Natural killer cell (primary cell): ENCODE data around the gene TRPC6. TPM values are rescaled to one million over a fixed set of nuclear protein-coding genes. Genes with fewer than 3 reads are reported as not detected.

Experiments
- ATAC-seq, 3 donors: fragments of 150-1000 bp in 2 of 3; fragments of 200-7000 bp in 1 of 3; cut with Tn5 transposase; 1 replicate in 1 of 3; 2 replicates in 2 of 3; pipeline ENCODE4 v1.10.0; 2021; ENCODE audit warnings: mild to moderate bottlenecking in 2 of 3, moderate library complexity in 2 of 3
- DNase-seq, 2 donors: peaks; one replicate each; pipeline versions ENCODE4 v3.0.0 to v3.0.0-alpha.2; 2013 to 2021; ENCODE audit warnings: mixed read lengths in 1 of 2
- H3K27ac ChIP-seq: one replicate; pipeline ENCODE4 v1.5.1; 2013; ENCODE audit warnings: mild to moderate bottlenecking, low read length
- H3K27me3 ChIP-seq: one replicate; pipeline ENCODE4 v1.6.1; 2013; ENCODE audit warnings: low read length; ENCODE audit not compliant: control insufficient read depth, insufficient read depth
- H3K36me3 ChIP-seq: one replicate; pipeline ENCODE4 v1.6.1; 2013; ENCODE audit warnings: low read length; ENCODE audit not compliant: control insufficient read depth, insufficient read depth
- H3K4me1 ChIP-seq: one replicate; pipeline ENCODE4 v1.6.1; 2013; ENCODE audit warnings: low read length; ENCODE audit not compliant: control insufficient read depth, insufficient read depth
- H3K4me3 ChIP-seq: one replicate; pipeline ENCODE4 v1.5.1; 2013; ENCODE audit warnings: low read length
- H3K9me3 ChIP-seq: one replicate; pipeline ENCODE4 v1.6.1; 2013; ENCODE audit warnings: low read length; ENCODE audit not compliant: control insufficient read depth, insufficient read depth
- H3K27ac Mint-ChIP-seq, 2 donors: one replicate each; pipeline ENCODE4 v1.8.0; 2022; ENCODE audit warnings: mild to moderate bottlenecking in 2 of 2, mixed read lengths in 2 of 2, moderate library complexity in 1 of 2
- H3K27me3 Mint-ChIP-seq, 2 donors: one replicate each; pipeline ENCODE4 v1.8.0; 2022; ENCODE audit warnings: low read depth in 2 of 2, mixed read lengths in 2 of 2
- H3K36me3 Mint-ChIP-seq: one replicate; pipeline ENCODE4 v1.8.0; 2022; ENCODE audit warnings: mixed read lengths
- H3K4me1 Mint-ChIP-seq, 2 donors: one replicate each; pipeline ENCODE4 v1.8.0; 2022; ENCODE audit warnings: mixed read lengths in 2 of 2
- H3K4me3 Mint-ChIP-seq: one replicate; pipeline ENCODE4 v1.8.0; 2022; ENCODE audit warnings: mild to moderate bottlenecking, moderate library complexity, mixed read lengths
- H3K9me3 Mint-ChIP-seq, 2 donors: one replicate each; pipeline ENCODE4 v1.8.0; 2022; ENCODE audit warnings: mixed read lengths in 2 of 2
- WGBS: methylation state at CpG from one replicate; pipeline ENCODE4 v1.1.7; 2013; ENCODE audit warnings: missing lambda C conversion rate; ENCODE audit not compliant: insufficient coverage; 5-methylcytosine and 5-hydroxymethylcytosine counted together
- intact Hi-C: fragments of 100-400 bp; cut with micrococcal nuclease; formaldehyde crosslinking; loops from one replicate; pipeline ENCODE4 v1.14.2; 2022
- total RNA-seq, 4 donors: library from RNA; stranded (reverse); fragments of 120-200 nt in 1 of 4; gene quantifications; one replicate each; pipeline versions ENCODE4 v1.2.3 to v1.2.4, GENCODE V29; 2013 to 2022
- TF ChIP-seq, protein P1 (sequence below): fragments of 200-600 bp; IDR thresholded peaks from one replicate; pipeline ENCODE4 v1.8.0; 2022; ENCODE audit warnings: antibody characterized with exemption

TRPC6 gene
- total RNA-seq, 3 donors from 2014 or later (not counting 1 experiment from before 2014, with no cell fraction given), result 0.09 to 0.15 TPM; not detected in 1

DNA sequence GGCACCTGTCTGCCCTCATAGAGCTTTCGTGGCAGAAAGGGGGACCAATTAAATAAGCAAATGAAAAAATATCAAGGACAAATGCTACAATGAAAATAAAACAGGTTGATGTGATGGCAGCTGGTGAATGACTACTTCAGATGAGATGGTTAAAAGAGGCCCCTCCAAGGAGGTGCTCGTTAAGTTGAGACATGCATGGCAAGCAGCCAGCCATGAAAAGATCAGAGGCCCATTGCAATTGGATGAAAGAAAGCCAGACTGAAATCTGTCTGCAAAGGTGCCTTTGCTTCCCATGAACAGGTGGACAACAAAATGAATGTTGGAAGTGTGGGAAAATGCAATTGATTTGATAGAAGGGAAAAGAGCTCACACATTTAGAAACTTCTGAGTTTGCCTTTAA lies 848 bp upstream of the TRPC6 start:
- peaks cover 2 to 7% of the 10 kb centered on the region in 2 donors for H3K9me3 Mint-ChIP-seq
- H3K36me3 Mint-ChIP-seq, result no peaks in the 10 kb centered on the region
- 65% methylated on average over 2 of the region's 2 CpGs for WGBS
- H3K27ac Mint-ChIP-seq, result no peak overlapping the region
- Histone ChIP-seq H3K36me3 (no peaks in the 10 kb centered on the region), H3K9me3 (peaks cover 5% of the 10 kb centered on the region), H3K27ac (no peak overlapping the region), H3K27me3 (peaks cover 4% of the 10 kb centered on the region), H3K4me1 (no peaks in the 10 kb centered on the region), H3K4me3 (no peak overlapping the region)
- TF ChIP-seq, protein P1, sequence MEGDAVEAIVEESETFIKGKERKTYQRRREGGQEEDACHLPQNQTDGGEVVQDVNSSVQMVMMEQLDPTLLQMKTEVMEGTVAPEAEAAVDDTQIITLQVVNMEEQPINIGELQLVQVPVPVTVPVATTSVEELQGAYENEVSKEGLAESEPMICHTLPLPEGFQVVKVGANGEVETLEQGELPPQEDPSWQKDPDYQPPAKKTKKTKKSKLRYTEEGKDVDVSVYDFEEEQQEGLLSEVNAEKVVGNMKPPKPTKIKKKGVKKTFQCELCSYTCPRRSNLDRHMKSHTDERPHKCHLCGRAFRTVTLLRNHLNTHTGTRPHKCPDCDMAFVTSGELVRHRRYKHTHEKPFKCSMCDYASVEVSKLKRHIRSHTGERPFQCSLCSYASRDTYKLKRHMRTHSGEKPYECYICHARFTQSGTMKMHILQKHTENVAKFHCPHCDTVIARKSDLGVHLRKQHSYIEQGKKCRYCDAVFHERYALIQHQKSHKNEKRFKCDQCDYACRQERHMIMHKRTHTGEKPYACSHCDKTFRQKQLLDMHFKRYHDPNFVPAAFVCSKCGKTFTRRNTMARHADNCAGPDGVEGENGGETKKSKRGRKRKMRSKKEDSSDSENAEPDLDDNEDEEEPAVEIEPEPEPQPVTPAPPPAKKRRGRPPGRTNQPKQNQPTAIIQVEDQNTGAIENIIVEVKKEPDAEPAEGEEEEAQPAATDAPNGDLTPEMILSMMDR, result no peak
- no peak for ATAC-seq
- no peak for DNase-seq
- no peaks in the 10 kb centered on the region for H3K4me1 Mint-ChIP-seq
- intact Hi-C loops, result no loop called here
- H3K4me3 Mint-ChIP-seq, result no peak overlapping the region
- peaks cover 7 to 15% of the 10 kb centered on the region in 2 donors for H3K27me3 Mint-ChIP-seq

DNA sequence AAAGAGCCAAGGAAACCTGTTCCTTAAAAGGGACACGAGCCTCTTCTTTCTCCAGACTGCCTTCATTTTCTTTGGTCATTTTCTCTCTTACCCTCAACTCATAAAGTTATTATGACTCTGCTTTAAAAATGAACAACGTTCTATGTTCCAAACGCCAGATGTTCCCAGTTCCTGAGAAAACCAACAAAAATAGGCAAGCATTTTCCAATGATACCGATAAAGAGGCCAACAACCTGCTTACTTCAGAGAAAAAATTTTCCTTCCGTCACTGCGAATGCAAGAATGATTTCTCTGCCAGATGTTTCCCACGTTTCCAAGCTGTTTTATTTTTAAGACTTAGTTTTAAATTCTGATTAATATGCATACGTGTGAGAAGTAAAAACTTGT lies 315 bp upstream of the TRPC6 start:
- Histone ChIP-seq H3K4me1 (no peaks in the 10 kb centered on the region), H3K27me3 (peaks cover 4% of the 10 kb centered on the region), H3K36me3 (no peaks in the 10 kb centered on the region), H3K4me3 (no peak overlapping the region), H3K9me3 (peaks cover 5% of the 10 kb centered on the region), H3K27ac (no peak overlapping the region)
- Mint-ChIP-seq H3K4me1 (no peaks in the 10 kb centered on the region), H3K27ac (no peak overlapping the region), H3K27me3 (peaks cover 7 to 15% of the 10 kb centered on the region in 2 donors), H3K36me3 (no peaks in the 10 kb centered on the region), H3K4me3 (no peak overlapping the region), H3K9me3 (peaks cover 4 to 5% of the 10 kb centered on the region in 2 donors)
- intact Hi-C loops, result no loop called here
- TF ChIP-seq, protein P1, result no peak
- DNase-seq, result no peak
- ATAC-seq, result no peak
- WGBS, result 64% methylated on average over 8 of the region's 8 CpGs

DNA sequence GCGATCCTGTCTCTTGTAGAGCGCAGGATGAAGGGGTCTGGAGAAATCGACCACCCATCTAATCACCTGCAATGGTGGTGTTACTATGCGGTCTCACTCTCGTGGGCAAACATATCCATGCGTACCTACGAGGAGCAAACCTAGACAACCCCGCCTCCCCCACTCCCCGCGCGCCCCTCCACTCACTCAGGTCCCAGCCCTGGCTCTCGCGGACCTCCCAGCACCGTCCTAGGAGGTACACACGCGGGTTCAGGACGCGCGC lies 887 bp downstream of the TRPC6 start:
- no peaks in the 10 kb centered on the region for H3K4me1 ChIP-seq
- H3K4me3 Mint-ChIP-seq, result no peak overlapping the region
- TF ChIP-seq, protein P1, result no peak
- H3K27me3 Mint-ChIP-seq, result peaks cover 7 to 15% of the 10 kb centered on the region in 2 donors
- ATAC-seq (no peak), DNase-seq (no peak)
- H3K36me3 ChIP-seq, result no peaks in the 10 kb centered on the region
- 13% methylated on average over 19 of the region's 19 CpGs for WGBS
- H3K27ac Mint-ChIP-seq, result no peak overlapping the region
- H3K27me3 ChIP-seq, result peaks cover 4% of the 10 kb centered on the region
- peaks cover 5% of the 10 kb centered on the region for H3K9me3 ChIP-seq
- H3K4me1 Mint-ChIP-seq, result no peaks in the 10 kb centered on the region
- no peak overlapping the region for H3K4me3 ChIP-seq
- H3K9me3 Mint-ChIP-seq, result peaks cover 4 to 7% of the 10 kb centered on the region in 2 donors
- H3K27ac ChIP-seq, result no peak overlapping the region
- H3K36me3 Mint-ChIP-seq, result no peaks in the 10 kb centered on the region
- intact Hi-C loops, result no loop called here

DNA sequence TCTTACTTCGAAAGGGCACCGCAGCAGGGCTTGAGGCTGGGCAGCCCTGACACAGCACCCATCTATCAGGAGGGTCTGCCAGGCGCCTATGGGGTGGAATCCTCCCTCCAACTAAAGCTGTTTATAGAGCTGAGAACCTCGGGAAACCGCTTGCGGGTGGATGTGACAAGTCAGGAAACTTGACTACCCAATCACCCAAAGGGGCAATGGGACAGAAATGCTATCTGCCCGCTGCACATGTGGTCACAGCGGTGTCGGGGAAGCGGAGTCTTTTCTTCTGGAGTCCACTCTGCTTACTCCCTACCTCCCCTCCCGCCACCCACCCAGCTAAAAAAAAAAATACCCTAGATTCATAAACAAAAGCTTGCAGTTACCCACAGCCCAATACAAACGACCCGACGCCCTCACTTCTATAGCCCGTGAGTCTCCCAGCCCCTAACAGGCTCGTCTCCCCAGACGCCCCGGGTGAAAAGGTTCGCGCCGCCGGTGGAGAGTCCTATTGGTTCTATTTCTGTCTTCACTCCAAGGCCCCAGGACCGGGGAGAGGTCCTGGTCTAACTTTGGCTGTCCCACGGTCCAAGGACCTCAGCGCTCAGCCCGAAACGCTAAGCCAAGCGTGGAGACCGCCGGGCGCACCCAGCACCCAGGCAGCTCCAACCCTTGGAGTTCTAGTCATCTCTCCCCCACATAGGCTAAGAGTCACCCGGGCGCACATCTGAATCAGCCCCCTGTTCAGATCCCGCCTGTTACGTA lies 1.4 kb downstream of the TRPC6 start:
- Histone ChIP-seq H3K36me3 (no peaks in the 10 kb centered on the region), H3K9me3 (peaks cover 5% of the 10 kb centered on the region), H3K27me3 (peaks cover 4% of the 10 kb centered on the region), H3K4me3 (no peak overlapping the region), H3K27ac (no peak overlapping the region), H3K4me1 (no peaks in the 10 kb centered on the region)
- H3K27ac Mint-ChIP-seq, result no peak overlapping the region
- H3K36me3 Mint-ChIP-seq, result no peaks in the 10 kb centered on the region
- ATAC-seq (no peak), DNase-seq (no peak)
- H3K4me1 Mint-ChIP-seq, result no peaks in the 10 kb centered on the region
- intact Hi-C loops, result no loop called here
- TF ChIP-seq, protein P1, result no peak
- WGBS, result 9% methylated on average over 35 of the region's 35 CpGs
- peaks cover 7 to 15% of the 10 kb centered on the region in 2 donors for H3K27me3 Mint-ChIP-seq
- no peak overlapping the region for H3K4me3 Mint-ChIP-seq
- peaks cover 4 to 8% of the 10 kb centered on the region in 2 donors for H3K9me3 Mint-ChIP-seq
